Fibroblast of skin of scalp (primary cell): ENCODE results near the gene CSPG5. TPM values are rescaled to one million over a fixed set of nuclear protein-coding genes. Genes with fewer than 3 reads are reported as not detected.

Experiments used
- DNase-seq: peaks from one replicate; pipeline ENCODE4 v3.0.0-alpha.2; 2013
- polyA plus RNA-seq, 2 experiments: library from polyadenylated mRNA; unstranded; fragments of 120-200 nt; gene quantifications; one replicate each; pipeline ENCODE4 v1.2.1, GENCODE V29; 2013; ENCODE audit not compliant: insufficient read length in 2 of 2

The CSPG5 gene, protein sequence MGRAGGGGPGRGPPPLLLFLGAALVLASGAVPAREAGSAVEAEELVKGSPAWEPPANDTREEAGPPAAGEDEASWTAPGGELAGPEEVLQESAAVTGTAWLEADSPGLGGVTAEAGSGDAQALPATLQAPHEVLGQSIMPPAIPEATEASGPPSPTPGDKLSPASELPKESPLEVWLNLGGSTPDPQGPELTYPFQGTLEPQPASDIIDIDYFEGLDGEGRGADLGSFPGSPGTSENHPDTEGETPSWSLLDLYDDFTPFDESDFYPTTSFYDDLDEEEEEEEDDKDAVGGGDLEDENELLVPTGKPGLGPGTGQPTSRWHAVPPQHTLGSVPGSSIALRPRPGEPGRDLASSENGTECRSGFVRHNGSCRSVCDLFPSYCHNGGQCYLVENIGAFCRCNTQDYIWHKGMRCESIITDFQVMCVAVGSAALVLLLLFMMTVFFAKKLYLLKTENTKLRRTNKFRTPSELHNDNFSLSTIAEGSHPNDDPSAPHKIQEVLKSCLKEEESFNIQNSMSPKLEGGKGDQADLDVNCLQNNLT
- polyA plus RNA-seq (2013, experiment 1 of 2; ENCODE audit: insufficient read length) = 0.19 TPM
- 0.92 TPM for polyA plus RNA-seq (2013, experiment 2 of 2; ENCODE audit: insufficient read length)

DNA sequence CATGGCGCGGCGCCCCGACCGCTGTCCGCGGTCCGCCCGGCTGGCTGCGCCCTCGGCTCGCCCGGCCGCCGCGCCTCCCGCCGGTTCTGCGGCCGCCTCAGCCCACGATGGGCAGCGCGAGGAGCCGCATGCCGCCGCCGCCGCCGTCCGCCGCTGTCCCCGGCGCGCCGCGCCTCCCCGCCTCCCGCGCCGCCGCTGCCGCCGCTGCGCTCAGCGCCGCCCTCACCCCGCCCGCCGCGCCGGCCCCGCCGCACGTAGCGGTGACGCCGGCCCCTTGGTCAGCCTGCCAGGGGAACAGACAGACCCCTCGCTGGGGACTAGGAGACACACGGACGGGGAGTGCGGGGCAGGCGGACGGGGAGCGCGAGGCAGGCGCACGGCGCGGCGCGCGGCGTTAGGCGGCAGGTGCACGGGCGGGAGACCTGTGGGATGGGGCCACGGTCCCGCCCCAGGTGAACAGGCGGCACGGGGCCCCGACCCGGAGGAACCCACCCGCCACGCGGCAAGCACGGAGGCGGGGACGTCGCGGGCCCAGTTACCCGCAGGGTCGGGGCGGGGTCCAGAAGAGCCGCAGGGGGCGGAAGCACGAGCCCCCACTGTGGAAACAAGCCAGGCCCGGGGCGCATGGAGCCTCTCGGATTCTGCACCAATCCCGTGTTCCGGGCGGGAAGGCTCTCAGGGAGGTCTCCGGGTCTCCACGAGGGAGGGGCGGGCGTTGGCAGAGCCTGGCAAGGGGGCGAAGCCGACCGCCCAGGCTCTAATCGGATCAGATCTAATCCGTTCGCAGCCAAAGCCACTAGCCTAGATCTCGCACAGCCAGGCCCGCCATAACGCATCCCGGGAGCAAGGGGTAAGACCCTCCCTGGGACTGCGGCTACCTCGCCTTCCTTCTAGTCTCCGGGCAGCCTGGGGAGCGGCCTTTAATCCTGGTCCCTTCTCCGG, at the start of gene CSPG5:
CSPG5 (minus strand) TSS at position 175 of the 942 bp plus-strand sequence; CDS start at position 3, 172 bp downstream.
- peak; percentile 12 for DNase-seq

DNA sequence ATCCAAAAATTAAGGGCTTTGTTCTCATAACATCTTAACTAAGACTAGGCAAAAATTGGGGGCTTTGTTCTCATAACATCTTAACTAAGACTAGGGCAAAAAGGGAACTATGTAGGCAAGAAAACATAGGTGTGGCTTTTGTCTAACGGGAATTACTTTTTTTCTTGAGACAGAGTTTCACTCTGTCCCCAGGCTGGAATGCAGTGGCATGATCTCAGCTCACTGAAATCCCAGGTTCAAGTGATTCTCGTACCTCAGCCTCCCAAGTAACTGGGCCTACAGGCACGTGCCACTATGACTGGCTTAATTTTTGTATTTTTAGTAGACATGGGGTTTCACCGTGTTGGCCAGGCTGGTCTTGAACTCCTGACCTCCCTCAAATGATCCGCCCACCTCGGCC, 49.8 kb upstream of the CSPG5 start:
- DNase-seq = no peak

DNA sequence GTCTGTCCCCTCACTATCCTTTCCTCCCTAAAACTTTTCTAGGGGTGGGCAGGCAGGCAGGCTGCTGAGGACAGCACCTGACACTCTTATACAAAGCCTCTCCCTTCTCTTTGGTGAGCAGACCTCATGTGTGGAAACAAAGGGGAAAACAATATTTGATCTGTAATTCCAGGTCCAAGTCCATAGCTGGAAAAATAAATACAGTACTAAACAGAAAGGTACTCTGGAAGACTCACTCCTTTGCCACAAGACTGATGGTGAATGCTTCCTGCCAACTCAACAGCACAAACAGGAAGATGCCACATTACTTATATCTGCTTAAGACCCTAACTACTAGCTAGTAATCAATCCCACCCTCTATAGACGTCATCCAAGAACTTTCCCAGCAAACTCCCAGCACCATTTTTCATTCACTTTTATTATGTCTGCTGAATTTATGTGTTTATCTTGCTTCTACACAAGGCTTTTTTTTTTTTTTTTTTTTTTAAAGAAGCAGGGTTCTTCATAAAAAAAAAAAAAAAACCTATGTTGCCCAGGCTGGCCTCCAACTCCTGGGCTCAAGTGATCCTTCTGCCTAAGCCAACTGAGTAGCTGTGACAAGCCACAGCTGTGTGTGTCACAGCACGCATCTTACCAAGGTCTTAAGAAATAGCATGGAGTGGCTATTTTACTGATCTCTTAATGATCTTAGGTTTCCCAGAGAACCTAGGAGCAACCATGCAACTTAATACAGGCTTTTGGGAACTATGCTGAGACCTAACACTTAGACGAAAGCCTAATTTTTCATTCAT, 44.2 kb upstream of the CSPG5 start:
- DNase-seq = no peak

DNA sequence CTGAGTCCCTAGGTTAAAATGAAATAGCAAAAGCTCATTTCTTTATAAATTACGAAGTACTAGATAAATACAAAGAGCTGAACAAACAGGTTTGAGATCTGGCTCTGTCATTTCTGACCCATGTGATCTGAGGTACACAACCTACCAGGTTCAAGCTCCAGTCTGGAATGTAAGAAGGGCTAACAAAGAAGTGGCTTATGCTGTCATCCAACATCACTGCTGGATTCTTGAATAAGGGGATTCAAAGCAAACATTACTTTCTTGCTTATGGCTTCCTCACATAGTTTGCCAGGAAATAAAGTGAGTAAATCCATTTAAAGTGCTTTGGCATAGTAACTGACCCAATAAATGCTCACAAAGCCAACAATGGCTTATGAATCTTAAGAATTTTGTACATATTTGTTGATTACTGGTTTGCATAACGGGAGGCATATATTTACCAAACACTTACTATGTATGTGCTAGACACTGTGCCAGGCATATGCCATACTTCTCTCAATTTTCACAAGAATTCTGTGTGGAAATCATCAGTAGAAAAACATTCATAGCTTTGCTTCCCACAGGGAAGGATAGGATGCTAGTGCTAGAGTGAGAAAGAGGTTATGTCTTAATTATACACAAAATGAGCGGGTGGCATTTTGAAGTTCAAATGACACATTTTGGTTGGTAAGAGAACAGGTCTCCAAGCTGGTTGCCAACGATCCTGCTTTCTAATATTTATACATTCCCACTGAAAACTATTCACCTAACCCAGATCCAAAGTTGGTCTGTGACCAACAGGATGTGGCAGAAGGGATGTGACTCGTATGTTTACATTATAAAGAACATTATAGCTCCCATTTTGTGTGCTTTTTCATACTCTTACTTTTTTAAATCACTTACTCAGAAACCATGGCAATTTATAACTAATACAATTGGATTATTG, 38.7 kb upstream of the CSPG5 start:
- peak; percentile 58 for DNase-seq

DNA sequence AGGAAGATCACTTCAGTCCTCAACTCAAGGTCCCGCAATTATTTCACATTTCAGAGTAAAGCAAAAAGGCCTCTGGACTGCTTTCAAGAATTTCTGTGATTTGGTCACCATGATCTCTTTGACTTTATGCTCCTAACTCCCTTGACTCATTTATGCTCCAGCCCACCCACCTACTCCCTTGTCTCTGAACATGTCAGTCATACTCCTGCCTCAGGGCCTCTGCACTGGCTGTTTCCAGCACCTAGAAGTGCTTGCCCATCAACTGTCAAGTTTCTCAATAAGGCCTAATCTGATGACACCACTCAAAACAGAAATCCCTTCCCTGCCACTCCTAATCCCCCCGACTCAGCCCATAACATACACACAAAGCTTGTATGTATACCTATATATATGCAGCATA, 36.1 kb upstream of the CSPG5 start:
- no peak for DNase-seq

DNA sequence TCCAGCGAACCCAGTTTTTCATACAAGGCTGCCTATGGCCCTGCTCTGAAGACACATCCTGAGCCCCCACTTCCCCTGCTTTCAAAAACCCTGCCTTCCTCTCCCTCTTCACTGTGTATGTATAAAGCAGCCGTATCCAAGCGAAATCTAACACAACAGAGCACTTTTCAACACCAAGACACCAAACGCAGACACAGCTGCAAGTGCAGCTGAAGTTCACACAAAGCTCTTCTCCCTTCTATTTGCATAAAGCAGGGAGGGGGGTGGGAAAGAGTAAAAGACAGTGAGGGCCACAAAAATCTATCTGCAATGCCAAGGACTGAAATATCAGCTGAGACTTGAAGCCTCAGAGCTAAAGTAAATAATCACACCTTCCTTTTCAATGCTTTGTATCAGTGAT, 35.1 kb upstream of the CSPG5 start:
- no peak for DNase-seq

DNA sequence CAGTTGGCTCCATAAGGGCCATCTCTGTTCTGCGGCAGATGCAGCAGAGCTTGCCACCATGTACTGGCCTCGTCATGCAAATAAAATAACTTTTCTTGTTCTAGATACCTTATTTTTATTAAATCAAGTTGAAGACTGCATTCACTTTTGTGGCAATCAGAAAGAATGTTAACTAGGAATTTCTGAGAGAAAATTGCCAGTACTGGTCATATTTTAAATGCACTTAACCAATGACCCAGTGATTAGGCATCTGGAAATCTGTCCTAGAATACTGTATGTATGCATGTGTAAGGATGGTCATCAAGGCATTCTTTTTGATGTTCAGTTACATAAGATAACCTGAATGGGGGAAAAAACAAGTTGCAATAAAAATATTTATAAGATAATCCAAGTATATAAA, 34.2 kb upstream of the CSPG5 start:
- DNase-seq = peak; percentile 43

DNA sequence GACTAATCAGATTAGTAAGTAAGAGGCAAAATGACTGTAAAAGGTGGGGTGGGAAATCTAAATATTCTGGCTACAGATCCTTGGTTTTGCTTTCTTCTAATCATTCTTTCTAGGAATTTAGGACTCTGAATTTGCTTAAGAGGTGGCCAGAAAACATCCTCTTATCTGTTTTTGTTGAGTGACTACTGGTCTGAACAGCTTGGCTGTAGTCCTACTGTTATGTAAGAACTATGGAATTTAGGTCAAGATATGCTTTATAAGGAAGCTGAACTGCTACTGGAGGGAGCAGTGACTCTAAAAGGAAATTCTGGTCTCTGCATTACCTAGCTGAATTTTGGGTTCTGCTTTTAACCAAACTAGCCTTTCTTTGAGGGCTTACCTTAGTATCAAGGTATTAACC, 33.5 kb upstream of the CSPG5 start:
- DNase-seq = peak; percentile 89

DNA sequence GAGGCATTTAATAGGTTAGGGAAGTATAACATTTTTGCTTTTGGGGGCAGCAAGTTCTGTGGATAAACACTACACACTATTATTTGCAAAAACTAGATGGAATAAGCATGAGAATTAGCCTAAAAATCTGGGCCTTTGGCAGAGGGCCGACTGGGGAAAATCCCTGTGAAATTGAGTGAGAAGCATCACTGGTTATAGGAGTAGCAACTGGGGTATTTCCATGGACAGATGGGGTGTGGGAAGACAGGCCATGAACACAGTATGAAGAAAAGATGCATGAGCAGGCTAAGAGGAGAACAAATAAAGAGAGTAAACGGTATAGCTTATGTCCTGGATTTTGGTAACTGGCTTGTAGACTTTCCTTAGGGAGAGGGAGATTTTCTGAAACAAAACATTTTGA, 32.9 kb upstream of the CSPG5 start:
- no peak for DNase-seq

DNA sequence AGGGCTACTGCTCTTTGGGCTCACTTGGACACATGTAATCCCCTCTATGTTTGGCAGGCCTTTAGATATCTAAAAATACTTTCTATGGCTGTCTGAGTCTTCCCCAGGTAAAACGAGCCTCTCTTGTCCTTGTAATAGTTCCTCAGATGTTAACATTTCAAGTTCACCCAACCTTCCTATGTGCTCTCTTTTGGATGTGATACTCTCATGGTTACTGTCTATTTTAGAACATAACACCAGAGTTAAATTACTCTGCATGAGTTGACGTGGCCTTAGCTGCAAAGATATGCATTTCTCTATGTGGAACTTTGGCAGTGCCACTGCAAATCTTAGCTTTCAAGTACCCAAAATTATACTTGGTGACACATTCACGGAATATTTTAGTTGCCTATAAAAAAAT, 31.9 kb upstream of the CSPG5 start:
- no peak for DNase-seq

DNA sequence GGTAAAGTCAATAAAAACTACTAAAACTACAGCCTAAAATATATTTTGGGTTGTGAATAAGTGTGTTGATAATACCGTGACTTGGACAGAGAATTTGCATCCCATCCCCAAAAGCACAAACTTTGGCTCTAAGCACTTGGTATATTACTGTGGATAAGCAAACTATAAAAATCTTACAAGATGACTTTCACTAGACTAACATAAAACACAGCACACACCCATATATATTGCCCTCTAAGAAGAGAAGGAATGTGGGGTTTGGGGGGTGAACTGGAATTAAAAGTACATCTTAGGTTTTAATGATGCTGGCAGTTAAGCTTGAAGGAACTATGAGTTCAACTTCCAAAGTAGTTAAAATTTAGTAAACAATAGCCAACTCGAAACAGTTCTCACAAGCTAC, 28.7 kb upstream of the CSPG5 start:
- DNase-seq = no peak

DNA sequence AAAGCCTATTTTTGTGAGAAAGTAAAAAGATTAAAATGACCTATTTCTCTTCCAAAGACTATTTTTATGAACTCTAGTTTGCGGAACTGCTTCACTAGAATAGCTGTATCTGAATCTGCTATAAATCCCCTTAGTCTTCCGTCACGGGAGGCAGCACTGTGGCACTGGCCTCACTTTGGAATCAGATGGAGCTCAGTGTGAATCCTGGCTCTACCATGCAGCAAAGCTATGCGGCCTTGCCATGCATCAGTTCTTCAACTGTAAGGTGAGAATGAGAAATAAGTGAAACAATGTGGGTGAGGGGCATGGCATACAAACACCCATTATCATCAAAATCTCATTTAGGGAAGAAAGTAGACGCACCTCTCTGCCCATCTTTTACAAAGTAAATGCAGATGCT, 27.5 kb upstream of the CSPG5 start:
- DNase-seq = no peak

DNA sequence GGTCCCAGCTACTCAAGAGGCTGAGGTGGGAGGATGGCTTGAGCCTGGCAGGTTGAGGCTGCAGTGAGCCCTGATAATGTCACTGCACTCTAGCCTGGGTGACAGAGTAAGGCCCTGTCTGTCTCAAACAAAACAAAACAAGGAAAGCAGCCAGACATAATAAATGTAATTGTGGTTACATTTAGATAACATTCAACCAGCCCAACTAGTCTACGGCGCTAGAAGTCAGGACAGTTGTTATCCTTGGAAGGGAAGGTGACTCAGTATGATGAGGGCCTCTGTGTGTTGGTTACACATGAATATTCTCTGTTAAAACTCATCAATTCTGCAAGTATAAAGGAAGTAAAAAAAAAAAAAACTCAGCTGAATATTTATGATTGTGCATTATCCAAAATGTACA, 27.0 kb upstream of the CSPG5 start:
- DNase-seq = peak; percentile 44

DNA sequence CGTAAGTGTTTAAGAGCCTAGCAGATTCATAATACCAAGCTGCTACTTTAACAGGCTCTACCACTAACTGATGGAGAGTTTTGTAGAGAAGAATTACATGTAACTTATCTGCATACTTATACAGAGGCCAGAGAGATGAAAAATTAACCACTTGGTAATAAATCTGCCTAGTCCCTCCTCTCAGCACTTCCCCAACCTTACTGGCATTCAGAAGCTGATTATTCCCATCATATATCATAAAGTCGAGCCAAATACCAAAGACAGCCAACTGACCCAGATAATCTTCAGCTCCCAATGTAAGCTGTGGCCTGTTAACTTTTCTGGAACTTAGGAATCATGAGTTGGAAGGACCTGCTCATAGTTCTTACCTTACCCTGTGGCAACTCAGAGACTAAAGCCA, 25.5 kb upstream of the CSPG5 start:
- no peak for DNase-seq

DNA sequence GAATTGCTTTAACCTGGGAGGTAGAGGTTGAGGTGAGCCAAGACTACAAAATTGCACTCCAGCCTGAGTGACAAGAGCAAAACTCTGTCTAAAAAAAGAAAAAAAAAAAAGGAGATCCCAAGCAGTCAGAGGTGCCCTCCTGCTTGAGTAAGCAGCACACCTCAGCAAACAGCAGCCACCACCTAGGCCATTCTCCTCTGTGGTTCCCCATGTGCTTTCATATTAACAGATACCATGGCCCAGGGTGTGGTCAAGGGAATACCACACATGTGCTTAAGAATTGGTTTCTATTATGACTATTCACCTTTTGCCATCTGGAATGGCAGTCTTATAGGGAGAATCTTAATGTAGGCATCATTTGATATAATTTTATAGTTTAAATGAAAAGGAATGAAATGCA, 24.7 kb upstream of the CSPG5 start:
- no peak for DNase-seq

DNA sequence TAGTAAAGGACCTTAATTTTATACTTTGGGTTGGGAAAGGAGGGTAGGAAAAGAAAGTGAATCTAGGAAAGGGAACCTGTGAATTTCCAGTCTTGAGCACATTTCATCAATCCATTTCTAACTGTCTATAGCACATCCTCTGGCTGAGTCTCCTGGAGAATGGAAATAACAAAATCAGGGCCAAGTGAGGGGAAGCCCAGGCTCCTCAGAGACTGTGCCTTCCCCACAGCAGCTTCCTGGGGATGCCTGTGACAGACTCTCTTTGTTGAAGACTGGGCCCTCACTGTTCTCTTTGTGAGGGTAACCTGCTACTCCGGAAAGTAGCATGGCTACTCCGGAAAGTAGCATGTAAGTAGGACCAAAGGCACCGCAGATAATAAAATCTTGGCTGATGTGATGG, 22.6 kb upstream of the CSPG5 start:
- no peak for DNase-seq

DNA sequence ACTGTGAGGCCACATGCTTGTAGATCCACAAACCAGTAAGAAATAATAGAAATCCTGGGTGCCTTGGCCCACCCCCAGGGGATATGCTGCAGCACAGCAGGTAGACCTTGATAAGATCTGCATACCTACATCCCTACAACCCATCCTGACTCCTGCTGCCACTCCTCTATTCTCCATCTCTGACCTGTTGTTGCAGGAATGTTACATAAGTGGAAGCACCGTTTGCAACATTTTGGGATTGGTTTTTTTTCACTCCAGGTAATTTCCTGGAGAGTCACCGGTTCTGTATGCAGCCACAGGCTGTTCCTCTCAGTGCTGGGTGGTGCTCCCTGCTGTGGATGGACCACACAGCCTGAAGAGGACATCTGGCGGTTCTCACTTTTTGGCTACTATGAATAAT, 16.1 kb upstream of the CSPG5 start:
- DNase-seq = no peak

DNA sequence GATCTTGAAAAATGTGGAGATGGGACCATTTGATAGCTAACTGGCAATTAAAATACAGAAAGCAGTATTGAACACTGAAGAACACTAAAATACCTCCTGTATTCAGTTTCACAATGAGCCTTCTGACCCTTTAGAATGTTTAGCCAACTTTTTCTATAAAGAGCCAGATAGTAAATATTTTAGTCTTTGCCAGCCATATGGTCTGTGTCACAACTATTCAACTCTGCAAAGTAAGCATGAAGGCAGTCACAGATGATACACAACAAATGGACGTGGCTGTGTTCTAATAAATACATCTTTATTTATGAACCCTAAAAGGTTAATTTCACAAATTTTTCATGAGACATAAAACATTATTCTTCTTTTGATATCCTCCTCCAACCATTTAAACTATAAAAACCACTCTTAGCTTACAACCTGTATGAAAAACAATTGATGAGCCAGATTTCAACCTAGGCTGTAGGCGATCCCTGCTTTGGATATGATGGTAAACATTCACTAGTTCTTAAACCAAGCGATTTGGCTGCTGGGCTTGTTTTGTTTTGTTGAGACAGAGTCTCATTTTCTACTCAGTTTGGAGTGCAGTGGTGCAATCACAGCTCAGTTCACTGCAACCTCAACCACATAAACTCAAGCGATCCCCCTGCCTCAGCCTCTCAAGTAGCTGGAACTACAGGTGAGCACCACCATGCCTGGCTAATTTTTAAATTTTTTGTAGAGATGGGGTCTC, 13.6 kb upstream of the CSPG5 start:
- no peak for DNase-seq

DNA sequence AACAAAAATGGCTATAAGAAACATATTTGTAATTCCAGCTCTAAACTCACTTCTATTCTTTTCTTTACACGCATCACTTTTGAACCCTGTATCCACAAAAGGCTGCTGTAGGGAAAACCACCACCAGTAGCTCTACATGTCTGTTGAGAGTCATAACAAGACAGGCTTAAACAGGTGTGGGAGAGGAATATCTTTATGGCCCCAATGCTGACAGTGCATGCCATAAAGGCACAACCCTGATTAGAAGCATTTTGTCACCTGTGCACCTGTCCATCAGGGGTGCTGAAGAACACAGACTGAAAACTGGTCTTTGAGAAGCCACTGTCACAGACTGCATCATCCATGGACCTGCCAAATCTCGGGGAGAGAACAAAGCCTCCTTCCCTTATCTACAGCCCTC, 11.6 kb upstream of the CSPG5 start:
- no peak for DNase-seq

DNA sequence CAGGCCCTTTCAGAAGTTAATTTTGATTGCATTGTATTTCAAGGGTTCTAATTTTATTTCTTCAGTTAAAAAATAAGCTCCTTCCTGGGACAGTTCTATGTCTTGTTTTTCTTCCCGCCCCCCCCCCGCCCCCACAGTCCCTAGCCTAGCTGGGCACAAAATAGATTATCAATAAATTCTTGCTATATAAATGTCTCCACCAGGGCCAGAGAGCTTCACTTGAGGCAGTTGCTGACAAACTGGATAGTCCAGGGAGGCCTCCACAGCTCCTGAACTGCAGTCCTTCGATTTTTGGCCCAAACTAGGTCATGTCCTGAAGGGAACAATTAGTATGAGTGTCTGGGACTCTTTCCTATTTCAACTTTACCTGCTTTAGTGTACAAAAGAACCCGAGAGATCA, 9.9 kb upstream of the CSPG5 start:
- no peak for DNase-seq

DNA sequence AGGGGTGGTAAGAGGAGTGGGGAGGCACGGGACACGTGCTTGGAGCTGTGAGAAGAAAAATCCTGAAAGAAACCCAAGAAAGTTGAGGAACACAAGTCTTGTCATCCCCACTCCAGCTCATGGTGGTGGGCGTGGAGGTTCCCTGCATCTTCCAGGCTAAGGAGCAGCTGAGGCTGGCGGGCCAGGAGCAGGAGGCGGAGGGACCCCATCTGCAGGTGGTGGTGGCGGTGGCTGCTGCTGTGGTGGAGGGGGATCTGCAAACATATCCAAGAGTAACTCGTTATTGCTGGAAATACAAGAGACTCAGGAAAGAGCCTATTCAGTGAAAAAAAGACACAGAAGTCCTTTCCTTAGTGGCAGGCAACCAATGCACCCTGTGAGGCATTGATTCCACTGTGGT, 9.4 kb upstream of the CSPG5 start:
- no peak for DNase-seq
